Upper lobe of right lung (tissue), 1 donor: Measurements from ENCODE around the gene CEP72. TPM values are rescaled to one million over a fixed set of nuclear protein-coding genes. Genes with fewer than 3 reads are reported as not detected.

Experiments
- ATAC-seq: fragments of 200-7000 bp; cut with Tn5 transposase; one replicate; pipeline ENCODE4 v1.9.1; 2020; ENCODE audit warnings: mild to moderate bottlenecking, moderate library complexity
- DNase-seq: peaks from one replicate; pipeline ENCODE4 v3.0.0-alpha.2; 2020
- H3K27ac ChIP-seq: fragments of 200-600 bp; one replicate; pipeline ENCODE4 v1.8.0; 2022
- H3K27me3 ChIP-seq: fragments of 200-600 bp; one replicate; pipeline ENCODE4 v1.8.0; 2022; ENCODE audit warnings: mild to moderate bottlenecking
- H3K36me3 ChIP-seq: fragments of 200-600 bp; one replicate; pipeline ENCODE4 v1.8.0; 2022
- H3K4me1 ChIP-seq: fragments of 200-600 bp; one replicate; pipeline ENCODE4 v1.8.0; 2022
- H3K4me3 ChIP-seq: fragments of 200-600 bp; one replicate; pipeline ENCODE4 v1.8.0; 2022; ENCODE audit warnings: mild to moderate bottlenecking
- H3K9me3 ChIP-seq: fragments of 200-600 bp; one replicate; pipeline ENCODE4 v1.8.0; 2022
- intact Hi-C: fragments of 100-400 bp; cut with DNase I; formaldehyde crosslinking; loops from one replicate; pipeline ENCODE4 v1.11.0; 2022
- total RNA-seq: library from RNA; stranded (reverse); fragmentation: NEBNext Ultra II Directional; extraction: Animal tissue kit (Norgen Biotek cat#: 25700); gene quantifications from one replicate; pipeline ENCODE4 v1.2.1, GENCODE V29; 2021
- TF ChIP-seq, protein P1 (sequence below): fragments of 200-600 bp; IDR thresholded peaks from one replicate; pipeline ENCODE4 v1.8.0; 2022; ENCODE audit warnings: antibody characterized with exemption
- donor health status: DM: no; HTN: yes; CAD: no; lungs with severe emphysema.

Gene CEP72
- total RNA-seq, 1 donor from 2014 or later: 13.2 TPM

DNA sequence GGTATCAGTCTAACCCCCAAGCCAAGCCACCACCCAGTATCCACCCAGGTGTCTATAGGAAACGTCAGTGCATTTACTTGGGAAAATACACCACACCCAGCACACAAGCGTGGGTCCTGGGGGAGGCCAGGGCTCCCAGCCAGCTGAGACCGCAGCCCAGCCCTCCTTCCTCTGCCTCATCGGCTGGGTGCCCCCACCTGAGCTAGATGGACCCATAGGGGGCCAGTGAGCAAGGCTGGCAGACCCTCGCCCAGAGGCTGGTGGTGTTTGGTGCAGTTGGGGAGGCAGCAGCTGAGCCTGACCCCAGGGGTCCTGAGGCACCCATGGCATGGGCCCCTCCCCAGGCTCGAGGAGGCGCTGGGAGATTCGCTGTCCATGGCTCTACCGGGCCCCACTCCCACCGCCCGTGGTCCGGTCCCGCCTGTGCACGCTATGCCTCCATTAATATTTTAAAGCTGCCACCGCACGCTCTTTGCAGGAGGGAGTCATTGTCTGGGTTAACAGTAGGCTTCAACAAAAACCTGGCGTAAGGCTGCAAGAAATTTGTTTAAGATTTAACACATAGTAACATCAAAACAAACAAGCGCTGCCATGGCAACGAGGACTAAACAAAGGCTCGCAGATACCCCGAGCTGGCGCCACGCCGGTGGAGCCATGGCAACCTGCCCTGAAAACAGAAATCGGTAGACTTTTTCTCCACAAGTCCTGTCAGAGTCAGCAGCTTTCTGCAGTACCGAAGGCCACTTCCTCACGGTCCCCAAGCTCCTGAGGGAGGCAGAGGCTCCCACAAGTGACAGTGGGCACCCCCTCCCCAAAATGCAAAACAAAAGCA, 60.4 kb downstream of the CEP72 start:
- Histone ChIP-seq H3K27ac (no peak overlapping the region), H3K4me3 (no peak overlapping the region), H3K4me1 (peaks cover 23% of the 10 kb centered on the region), H3K27me3 (peaks cover 8% of the 10 kb centered on the region), H3K9me3 (no peaks in the 10 kb centered on the region), H3K36me3 (no peaks in the 10 kb centered on the region)
- TF ChIP-seq, protein P1, sequence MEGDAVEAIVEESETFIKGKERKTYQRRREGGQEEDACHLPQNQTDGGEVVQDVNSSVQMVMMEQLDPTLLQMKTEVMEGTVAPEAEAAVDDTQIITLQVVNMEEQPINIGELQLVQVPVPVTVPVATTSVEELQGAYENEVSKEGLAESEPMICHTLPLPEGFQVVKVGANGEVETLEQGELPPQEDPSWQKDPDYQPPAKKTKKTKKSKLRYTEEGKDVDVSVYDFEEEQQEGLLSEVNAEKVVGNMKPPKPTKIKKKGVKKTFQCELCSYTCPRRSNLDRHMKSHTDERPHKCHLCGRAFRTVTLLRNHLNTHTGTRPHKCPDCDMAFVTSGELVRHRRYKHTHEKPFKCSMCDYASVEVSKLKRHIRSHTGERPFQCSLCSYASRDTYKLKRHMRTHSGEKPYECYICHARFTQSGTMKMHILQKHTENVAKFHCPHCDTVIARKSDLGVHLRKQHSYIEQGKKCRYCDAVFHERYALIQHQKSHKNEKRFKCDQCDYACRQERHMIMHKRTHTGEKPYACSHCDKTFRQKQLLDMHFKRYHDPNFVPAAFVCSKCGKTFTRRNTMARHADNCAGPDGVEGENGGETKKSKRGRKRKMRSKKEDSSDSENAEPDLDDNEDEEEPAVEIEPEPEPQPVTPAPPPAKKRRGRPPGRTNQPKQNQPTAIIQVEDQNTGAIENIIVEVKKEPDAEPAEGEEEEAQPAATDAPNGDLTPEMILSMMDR: no peak
- DNase-seq: peak; percentile 79
- intact Hi-C loops: loop anchor here (5.0 kb wide), 1 partner anchor 230 kb away; no protein-coding TSS in a partner anchor
- ATAC-seq: no peak

- Histone ChIP-seq H3K4me3 (no peak overlapping the region), H3K4me1 (peaks cover 23% of the 10 kb centered on the region), H3K27ac (no peak overlapping the region), H3K27me3 (peaks cover 8% of the 10 kb centered on the region), H3K36me3 (no peaks in the 10 kb centered on the region), H3K9me3 (no peaks in the 10 kb centered on the region)
- no peak for DNase-seq
- intact Hi-C loops: loop anchor here (5.0 kb wide), 1 partner anchor 229 kb away; no protein-coding TSS in a partner anchor
- no peak for ATAC-seq
- TF ChIP-seq, protein P1: no peak
Measured at GRCh38 chr5:673161-673830, 61.2 kb downstream of the CEP72 start.

GRCh38 chr5:673831-674629, 61.9 kb downstream of the CEP72 start:
- intact Hi-C loops: loop anchor here (5.0 kb wide), 1 partner anchor 228 kb away; no protein-coding TSS in a partner anchor
- Histone ChIP-seq H3K4me3 (no peak overlapping the region), H3K27me3 (peaks cover 8% of the 10 kb centered on the region), H3K9me3 (no peaks in the 10 kb centered on the region), H3K36me3 (no peaks in the 10 kb centered on the region), H3K4me1 (peaks cover 23% of the 10 kb centered on the region), H3K27ac (no peak overlapping the region)
- DNase-seq (peak; percentile 62), ATAC-seq (no peak)
- TF ChIP-seq, protein P1: no peak

DNA sequence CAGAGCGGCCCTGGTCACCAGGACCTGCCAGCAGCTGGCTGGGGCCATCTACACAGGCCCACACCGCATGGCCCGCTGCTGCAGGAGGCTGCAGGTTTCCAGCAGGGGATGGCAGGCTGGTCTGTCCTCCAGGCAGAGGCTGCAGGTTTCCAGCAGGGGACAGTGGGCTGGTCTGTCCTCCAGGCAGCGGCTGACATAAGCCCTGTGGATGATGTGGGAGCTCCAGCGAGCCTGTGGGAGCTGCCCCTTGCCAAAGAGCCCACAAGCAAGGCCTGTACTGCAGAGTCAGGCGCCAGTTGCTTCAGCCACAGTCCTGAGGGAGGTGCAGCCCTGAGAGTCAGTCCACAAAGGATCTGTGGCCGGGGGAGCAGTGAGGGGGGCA, 62.5 kb downstream of the CEP72 start:
- TF ChIP-seq, protein P1: no peak
- H3K36me3 ChIP-seq: no peaks in the 10 kb centered on the region
- DNase-seq (peak; percentile 60), ATAC-seq (no peak)
- H3K27me3 ChIP-seq: peaks cover 8% of the 10 kb centered on the region
- H3K27ac ChIP-seq: no peak overlapping the region
- intact Hi-C loops: loop anchor here (5.0 kb wide), 1 partner anchor 228 kb away; no protein-coding TSS in a partner anchor
- no peaks in the 10 kb centered on the region for H3K9me3 ChIP-seq
- no peak overlapping the region for H3K4me3 ChIP-seq
- H3K4me1 ChIP-seq: peaks cover 23% of the 10 kb centered on the region

- no peaks in the 10 kb centered on the region for H3K9me3 ChIP-seq
- intact Hi-C loops: no loop called here
- ATAC-seq (no peak), DNase-seq (no peak)
- H3K36me3 ChIP-seq: no peaks in the 10 kb centered on the region
- H3K27ac ChIP-seq: no peak overlapping the region
- peaks cover 8% of the 10 kb centered on the region for H3K27me3 ChIP-seq
- peaks cover 23% of the 10 kb centered on the region for H3K4me1 ChIP-seq
- TF ChIP-seq, protein P1: no peak
- H3K4me3 ChIP-seq: no peak overlapping the region
Measured at GRCh38 chr5:675111-675870, 63.2 kb downstream of the CEP72 start.
